Measurements from ENCODE around the gene LMNTD1.

Gene LMNTD1

GRCh38 chr12:25550186-25550585 lies 2.9 kb downstream of the LMNTD1 start:
- no peak for DNase-seq

- DNase-seq, result no peak
Measured at GRCh38 chr12:25549120-25549519, 4.0 kb downstream of the LMNTD1 start.

GRCh38 chr12:25546318-25546717 lies 6.8 kb downstream of the LMNTD1 start:
- DNase-seq, result no peak

- DNase-seq, result no peak
Measured at GRCh38 chr12:25533150-25533549, 19.9 kb downstream of the LMNTD1 start.

- DNase-seq, result no peak
Measured at GRCh38 chr12:25531502-25532052, 21.5 kb downstream of the LMNTD1 start.

- no peak for DNase-seq
Measured at GRCh38 chr12:25529738-25530137, 23.3 kb downstream of the LMNTD1 start.

GRCh38 chr12:25526778-25527177 lies 26.3 kb downstream of the LMNTD1 start:
- no peak for DNase-seq

- no peak for DNase-seq
Measured at GRCh38 chr12:25524366-25524765, 28.7 kb downstream of the LMNTD1 start.

GRCh38 chr12:25521625-25522256 lies 31.3 kb downstream of the LMNTD1 start:
- DNase-seq, result no peak

- DNase-seq, result no peak
Measured at GRCh38 chr12:25518512-25518911, 34.6 kb downstream of the LMNTD1 start.

- no peak for DNase-seq
Measured at GRCh38 chr12:25504744-25505143, 48.3 kb downstream of the LMNTD1 start.

- DNase-seq, result no peak
Measured at GRCh38 chr12:25503666-25504065, 49.4 kb downstream of the LMNTD1 start.

- no peak for DNase-seq
Measured at GRCh38 chr12:25502596-25502995, 50.5 kb downstream of the LMNTD1 start.

- DNase-seq, result no peak
Measured at GRCh38 chr12:25502118-25502517, 51.0 kb downstream of the LMNTD1 start.

GRCh38 chr12:25501549-25501948 lies 51.5 kb downstream of the LMNTD1 start:
- no peak for DNase-seq

GRCh38 chr12:25500651-25501050 lies 52.4 kb downstream of the LMNTD1 start:
- no peak for DNase-seq

GRCh38 chr12:25497021-25497420 lies 56.1 kb downstream of the LMNTD1 start:
- DNase-seq, result no peak

GRCh38 chr12:25496098-25496587 lies 56.9 kb downstream of the LMNTD1 start:
- peak; percentile 4 for DNase-seq

- DNase-seq, result no peak
Measured at GRCh38 chr12:25495331-25496097, 57.6 kb downstream of the LMNTD1 start.

- no peak for DNase-seq
Measured at GRCh38 chr12:25494926-25495325, 58.2 kb downstream of the LMNTD1 start.

- no peak for DNase-seq
Measured at GRCh38 chr12:25493682-25494081, 59.4 kb downstream of the LMNTD1 start.

GRCh38 chr12:25491396-25492325 lies 61.4 kb downstream of the LMNTD1 start:
- no peak for DNase-seq
